ENCODE measurements around the gene FKBP14.
"Not testable (repeated sequence)": the region's sequence is repeated elsewhere in the genome, so short reads cannot be mapped to it uniquely, and the experiment has no call there.

FKBP14 gene

GRCh38 chr7:30068117-30068516 lies 41.6 kb upstream of the FKBP14 start:
- TF ChIP-seq CTCF (IDR thresholded peaks at IDR 0.05; ENCODE audit: insufficient read depth, low read length, missing control alignments) = no peak
- ChIA-PET POLR2A (interaction anchor here (1.1 kb wide), 1 partner anchor 9 kb away, joined by 6 read pairs; no protein-coding TSS in a partner anchor), CTCF (interaction anchor here (1.0 kb wide), 1 partner anchor 9 kb away, joined by 3 read pairs; no protein-coding TSS in a partner anchor)
- peak; percentile 83 for DNase-seq (ENCODE audit: low read depth, low spot score)
- H3K4me3 ChIP-seq (ENCODE audit: low read depth, low read length) = no peak overlapping the region

- no peak overlapping the region for H3K4me3 ChIP-seq (ENCODE audit: low read depth, low read length)
- POLR2A ChIA-PET = no interaction called here
- no peak for DNase-seq (ENCODE audit: low read depth, low spot score)
- no peak for TF ChIP-seq CTCF (IDR thresholded peaks at IDR 0.05; ENCODE audit: insufficient read depth, low read length, missing control alignments)
- CTCF ChIA-PET = interaction anchor here (8.8 kb wide), 1 partner anchor 8 kb away, joined by 83 read pairs; no protein-coding TSS in a partner anchor
Observed at GRCh38 chr7:30066687-30067086, 40.2 kb upstream of the FKBP14 start.

DNA sequence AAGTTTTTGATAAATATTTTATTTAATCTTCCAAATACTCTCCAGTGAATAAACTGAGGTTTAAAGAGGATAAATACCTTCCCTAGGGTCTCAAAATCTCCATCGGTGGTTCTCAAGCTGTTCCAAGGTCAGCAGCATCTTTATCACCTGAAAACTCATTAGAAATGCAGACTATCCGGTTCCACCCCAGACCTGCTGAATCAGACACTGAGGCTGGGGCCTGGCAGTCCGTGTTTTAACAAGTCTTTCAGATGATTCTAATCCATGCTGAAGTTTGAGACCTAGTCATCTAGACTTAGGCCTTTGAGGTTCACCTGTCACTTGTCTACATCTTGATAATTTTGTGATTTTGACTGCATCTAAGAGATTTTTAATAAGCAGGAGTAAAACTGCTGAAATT lies 39.2 kb upstream of the FKBP14 start:
- ChIA-PET CTCF (interaction anchor here (0.8 to 8.8 kb wide), 5 partner anchors 9 to 189 kb away, joined by 3 to 83 read pairs (median 5); partner anchors contain the start of gene PLEKHA8), POLR2A (no interaction called here)
- no peak for DNase-seq (ENCODE audit: low read depth, low spot score)
- TF ChIP-seq CTCF (IDR thresholded peaks at IDR 0.05; ENCODE audit: insufficient read depth, low read length, missing control alignments) = no peak
- H3K4me3 ChIP-seq (ENCODE audit: low read depth, low read length) = no peak overlapping the region

- H3K4me3 ChIP-seq (ENCODE audit: low read depth, low read length) = no peak overlapping the region
- TF ChIP-seq CTCF (IDR thresholded peaks at IDR 0.05; ENCODE audit: insufficient read depth, low read length, missing control alignments) = peak; percentile 37
- ChIA-PET POLR2A (no interaction called here), CTCF (interaction anchor here (0.7 to 8.8 kb wide), 36 partner anchors 12 to 429 kb away, joined by 3 to 83 read pairs (median 6); partner anchors contain the start of genes FKBP14 and PLEKHA8)
- DNase-seq (ENCODE audit: low read depth, low spot score) = no peak
Observed at GRCh38 chr7:30062587-30062986, 36.1 kb upstream of the FKBP14 start.

GRCh38 chr7:30061786-30062185 lies 35.3 kb upstream of the FKBP14 start:
- DNase-seq (ENCODE audit: low read depth, low spot score); H3K4me3 ChIP-seq (ENCODE audit: low read depth, low read length); POLR2A ChIA-PET: not testable (repeated sequence)
- TF ChIP-seq CTCF (IDR thresholded peaks at IDR 0.05; ENCODE audit: insufficient read depth, low read length, missing control alignments) = peak; percentile 18
- CTCF ChIA-PET = interaction anchor here (0.8 to 8.8 kb wide), 44 partner anchors 9 to 502 kb away, joined by 3 to 83 read pairs (median 6); partner anchors contain the start of genes FKBP14 and PLEKHA8

DNA sequence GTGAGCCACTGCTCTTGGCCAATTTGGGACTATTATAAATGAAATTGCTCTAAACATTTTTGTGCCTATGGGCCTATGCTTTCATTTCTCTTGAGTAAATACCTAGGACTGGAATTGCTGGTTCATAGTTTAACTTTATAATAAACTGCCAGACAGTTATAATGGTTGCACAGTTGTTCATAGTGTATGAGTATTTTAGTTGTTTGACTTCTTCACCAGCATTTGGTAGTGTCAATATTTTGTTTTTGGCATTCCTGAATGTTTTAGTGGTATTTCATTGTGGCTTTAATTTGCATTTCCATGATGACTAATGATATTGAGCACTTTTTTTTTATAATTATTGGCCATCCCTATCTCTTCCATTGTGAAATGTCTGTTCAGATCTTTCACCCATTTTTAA lies 31.2 kb upstream of the FKBP14 start:
- no peak for DNase-seq (ENCODE audit: low read depth, low spot score)
- TF ChIP-seq CTCF (IDR thresholded peaks at IDR 0.05; ENCODE audit: insufficient read depth, low read length, missing control alignments) = no peak
- CTCF ChIA-PET = no interaction called here
- H3K4me3 ChIP-seq (ENCODE audit: low read depth, low read length) = no peak overlapping the region
- POLR2A ChIA-PET = no interaction called here

All from AG04449 (cell line).